Liver (tissue), 9 donors: ENCODE results near the gene SULT2A1. TPM values are rescaled to one million over a fixed set of nuclear protein-coding genes. Genes with fewer than 3 reads are reported as not detected.

ENCODE experiments used
- DNase-seq: peaks from one replicate; pipeline ENCODE4 v3.0.0-alpha.2; 2017; ENCODE audit warnings: low spot score
- H3K27ac ChIP-seq, 2 donors: one replicate each; pipeline ENCODE4 v1.7.0; 2013; ENCODE audit warnings: inconsistent platforms in 2 of 2, low read length in 2 of 2, control low read depth in 1 of 2, low read depth in 1 of 2, mild to moderate bottlenecking in 1 of 2
- H3K27me3 ChIP-seq, 4 donors: one replicate each; pipeline versions ENCODE4 v1.6.1 to v1.7.0; 2013; ENCODE audit warnings: low read length in 3 of 4, inconsistent platforms in 1 of 4, mild to moderate bottlenecking in 1 of 4, moderate library complexity in 1 of 4; ENCODE audit not compliant: control insufficient read depth in 4 of 4, insufficient read depth in 4 of 4
- H3K36me3 ChIP-seq, 4 donors: one replicate each; pipeline versions ENCODE4 v1.6.1 to v1.7.0; 2013; ENCODE audit warnings: low read length in 3 of 4, mild to moderate bottlenecking in 3 of 4, low read depth in 1 of 4, moderate library complexity in 1 of 4; ENCODE audit not compliant: control insufficient read depth in 4 of 4, insufficient read depth in 3 of 4
- H3K4me1 ChIP-seq, 4 donors: one replicate each; pipeline versions ENCODE4 v1.6.1 to v1.7.0; 2013; ENCODE audit warnings: low read length in 3 of 4, mild to moderate bottlenecking in 3 of 4, moderate library complexity in 1 of 4; ENCODE audit not compliant: control insufficient read depth in 4 of 4, insufficient read depth in 4 of 4
- H3K4me3 ChIP-seq, 3 donors: one replicate each; pipeline versions ENCODE4 v1.6.1 to v1.7.0; 2013; ENCODE audit warnings: low read length in 3 of 3, control low read depth in 1 of 3, low read depth in 1 of 3, mild to moderate bottlenecking in 1 of 3
- H3K9ac ChIP-seq, 2 donors: one replicate each; pipeline ENCODE4 v1.7.0; 2013; ENCODE audit warnings: low read length in 2 of 2, mild to moderate bottlenecking in 2 of 2, moderate library complexity in 2 of 2, control low read depth in 1 of 2, low read depth in 1 of 2
- H3K9me3 ChIP-seq, 4 donors: one replicate each; pipeline versions ENCODE4 v1.6.1 to v1.7.0; 2013; ENCODE audit warnings: low read length in 3 of 4; ENCODE audit not compliant: control insufficient read depth in 4 of 4
- ATF3 ChIP-seq: IDR thresholded peaks from 2 replicates; pipeline ENCODE4 v1.6.1; 2016; ENCODE audit warnings: antibody characterized with exemption
- CTCF ChIP-seq: fragments of 150-350 bp; IDR thresholded peaks from 2 replicates; pipeline ENCODE4 v1.5.1; 2017; ENCODE audit warnings: improper control_type of control experiment, low read depth, low read length; ENCODE audit not compliant: missing input control
- EGR1 ChIP-seq, 2 donors: IDR thresholded peaks; 2 replicates each; pipeline ENCODE4 v1.6.1; 2016 to 2018; ENCODE audit warnings: antibody characterized with exemption in 2 of 2, low read depth in 2 of 2
- FOXA1 ChIP-seq: IDR thresholded peaks from 2 replicates; pipeline ENCODE4 v1.6.1; 2016; ENCODE audit warnings: antibody characterized with exemption
- FOXA2 ChIP-seq: IDR thresholded peaks from 2 replicates; pipeline ENCODE4 v1.6.1; 2016; ENCODE audit warnings: antibody characterized with exemption
- HNF4G ChIP-seq: IDR thresholded peaks from 2 replicates; pipeline ENCODE4 v1.6.1; 2016; ENCODE audit warnings: antibody characterized with exemption
- JUND ChIP-seq, 2 donors: IDR thresholded peaks; 2 replicates each; pipeline ENCODE4 v1.6.1; 2016; ENCODE audit warnings: antibody characterized with exemption in 2 of 2
- MAX ChIP-seq: IDR thresholded peaks from 2 replicates; pipeline ENCODE4 v1.6.1; 2016; ENCODE audit warnings: antibody characterized with exemption
- NR2F2 ChIP-seq: IDR thresholded peaks from 2 replicates; pipeline ENCODE4 v1.6.1; 2016; ENCODE audit warnings: antibody characterized with exemption
- REST ChIP-seq: IDR thresholded peaks from 2 replicates; pipeline ENCODE4 v1.6.1; 2016; ENCODE audit warnings: antibody characterized with exemption, mild to moderate bottlenecking
- SP1 ChIP-seq: IDR thresholded peaks from 2 replicates; pipeline ENCODE4 v1.6.1; 2018; ENCODE audit warnings: antibody characterized with exemption, mild to moderate bottlenecking
- YY1 ChIP-seq: IDR thresholded peaks from 2 replicates; pipeline ENCODE4 v1.6.1; 2016; ENCODE audit warnings: antibody characterized with exemption, mild to moderate bottlenecking
- ZBTB33 ChIP-seq: IDR thresholded peaks from 2 replicates; pipeline ENCODE4 v1.6.1; 2016; ENCODE audit warnings: antibody characterized with exemption
- WGBS: extraction: QIAGEN DNeasy Blood & Tissue Kit; methylation state at CpG from one replicate; pipeline ENCODE4 v1.1.7; 2013; 5-methylcytosine and 5-hydroxymethylcytosine counted together
- polyA plus RNA-seq, 2 donors: library from polyadenylated mRNA; stranded (reverse) in 1 of 2; unstranded in 1 of 2; fragments of 200-250 nt in 1 of 2; fragments of >200 nt in 1 of 2; fragmentation: Nextera tagmentation in 1 of 2; extraction: Ambion mirVana in 1 of 2; gene quantifications; one replicate each; pipeline versions ENCODE4 v1.2.1 to v1.2.3, GENCODE V29; 2013 to 2015
- total RNA-seq, 2 donors: library from RNA; depleted of rRNA; stranded (reverse); fragments of >200 nt; gene quantifications; one replicate each; pipeline ENCODE4 v1.2.3, GENCODE V29; 2014
- donor health status: healthy.
- donor health status: healthy.
- donor health status: healthy.
- donor health status: healthy.
- donor health status: healthy.

The SULT2A1 gene
- total and polyA plus RNA-seq, 4 donors: 22.9 to 892 (median 691) TPM

- no peak for TF ChIP-seq HNF4G
These were observed 53.4 kb downstream of the SULT2A1 start (continued) for GRCh38 chr19:47832723-47833122.

- H3K36me3 ChIP-seq: no peaks in the 10 kb centered on the region
- no peak overlapping the region for H3K4me3 ChIP-seq
- TF ChIP-seq CTCF: no peak
- TF ChIP-seq NR2F2: no peak
- TF ChIP-seq FOXA1: no peak
- TF ChIP-seq JUND (IDR thresholded peaks at IDR 0.05): no peak
- TF ChIP-seq ZBTB33: no peak
- peaks cover 2 to 5% (median 3%) of the 10 kb centered on the region in 4 donors for H3K9me3 ChIP-seq
- H3K27ac ChIP-seq: no peak overlapping the region
- no peak overlapping the region for H3K9ac ChIP-seq
- 94% methylated on average over 6 of the region's 6 CpGs for WGBS
- no peak for DNase-seq
- no peaks in the 10 kb centered on the region for H3K4me1 ChIP-seq
- no peaks in the 10 kb centered on the region for H3K27me3 ChIP-seq
These were observed 59.3 kb downstream of the SULT2A1 start for GRCh38 chr19:47826800-47827199.

GRCh38 chr19:47824396-47824795 is 61.7 kb downstream of the SULT2A1 start:
- Histone ChIP-seq H3K9ac (no peak overlapping the region), H3K4me1 (no peaks in the 10 kb centered on the region), H3K4me3 (no peak overlapping the region), H3K9me3 (peaks cover 2 to 5% (median 3%) of the 10 kb centered on the region in 4 donors), H3K27ac (no peak overlapping the region), H3K27me3 (peaks cover 0 to 4% (median 1%) of the 10 kb centered on the region in 4 donors), H3K36me3 (no peaks in the 10 kb centered on the region)
- DNase-seq: no peak
- TF ChIP-seq CTCF (no peak), YY1 (no peak), SP1 (no peak), NR2F2 (no peak), ATF3 (no peak), HNF4G (no peak), FOXA2 (no peak), EGR1 (IDR thresholded peaks at IDR 0.05; ENCODE audit: low read depth in 2 of 2) (no peak), MAX (no peak), FOXA1 (no peak), REST (no peak)
- WGBS: 89% methylated on average over 6 of the region's 6 CpGs
